ENCODE data around the gene WDR1. TPM values are rescaled to one million over a fixed set of nuclear protein-coding genes. Genes with fewer than 3 reads are reported as not detected.

WDR1 gene
- total RNA-seq, 4 donors from 2014 or later: 361 to 536 (median 485) TPM

GRCh38 chr4:10085828-10086505 lies 30.6 kb downstream of the WDR1 start:
- intact Hi-C loops (cut with DNase I): no loop called here
- no peaks in the 10 kb centered on the region for H3K27me3 ChIP-seq
- peak overlapping the region; percentile 32 to 67 (median 49) for H3K27ac ChIP-seq (replicated peaks in 1 of 4)
- H3K9me3 ChIP-seq: no peaks in the 10 kb centered on the region
- 77% methylated on average over 15 of the region's 23 CpGs for WGBS
- TF ChIP-seq EP300 (IDR thresholded peaks at IDR 0.05) (no peak), POLR2A (IDR thresholded peaks at IDR 0.05; ENCODE audit: low read depth) (no peak), CTCF (IDR thresholded peaks at IDR 0.05) (no peak), POLR2AphosphoS5 (IDR thresholded peaks at IDR 0.05) (no peak)
- H3K36me3 ChIP-seq: peaks cover 91 to 100% (median 100%) of the 10 kb centered on the region in 4 donors
- DNase-seq (ENCODE audit: extremely low spot score): no peak
- no peak overlapping the region for H3K4me3 ChIP-seq
- peaks cover 54 to 58% (median 55%) of the 10 kb centered on the region in 4 donors for H3K4me1 ChIP-seq

GRCh38 chr4:10085386-10085785 lies 31.2 kb downstream of the WDR1 start:
- WGBS: 46% methylated on average over 9 of the region's 11 CpGs
- H3K4me1 ChIP-seq: peaks cover 55 to 60% (median 55%) of the 10 kb centered on the region in 4 donors
- DNase-seq (ENCODE audit: extremely low spot score): no peak
- intact Hi-C loops (cut with DNase I): no loop called here
- no peak overlapping the region for H3K4me3 ChIP-seq
- H3K9me3 ChIP-seq: no peaks in the 10 kb centered on the region
- no peaks in the 10 kb centered on the region for H3K27me3 ChIP-seq
- peak overlapping the region; percentile 32 to 67 (median 49) for H3K27ac ChIP-seq (replicated peaks in 1 of 4)
- TF ChIP-seq POLR2A (IDR thresholded peaks at IDR 0.05; ENCODE audit: low read depth) (no peak), CTCF (IDR thresholded peaks at IDR 0.05) (no peak), POLR2AphosphoS5 (IDR thresholded peaks at IDR 0.05) (peak in 1 of 2 donors; percentile 7), EP300 (IDR thresholded peaks at IDR 0.05) (no peak)
- H3K36me3 ChIP-seq: peaks cover 91 to 100% (median 100%) of the 10 kb centered on the region in 4 donors

GRCh38 chr4:10084651-10085358 lies 31.8 kb downstream of the WDR1 start:
- intact Hi-C loops (cut with DNase I): no loop called here
- TF ChIP-seq POLR2AphosphoS5 (IDR thresholded peaks at IDR 0.05): peak in 1 of 2 donors; percentile 35
- TF ChIP-seq CTCF (IDR thresholded peaks at IDR 0.05): no peak
- Histone ChIP-seq H3K27ac (replicated peaks in 1 of 4) (peak overlapping the region; percentile 32 to 67 (median 49)), H3K9me3 (no peaks in the 10 kb centered on the region), H3K36me3 (peaks cover 91 to 100% (median 100%) of the 10 kb centered on the region in 4 donors), H3K4me1 (peaks cover 52 to 60% (median 54%) of the 10 kb centered on the region in 4 donors), H3K4me3 (no peak overlapping the region), H3K27me3 (no peaks in the 10 kb centered on the region)
- no peak for DNase-seq (ENCODE audit: extremely low spot score)
- WGBS: 82% methylated on average over 20 of the region's 21 CpGs

GRCh38 chr4:10083861-10084641 lies 32.5 kb downstream of the WDR1 start:
- H3K27me3 ChIP-seq: no peaks in the 10 kb centered on the region
- no peak overlapping the region for H3K4me3 ChIP-seq
- peaks cover 98 to 100% (median 100%) of the 10 kb centered on the region in 4 donors for H3K36me3 ChIP-seq
- H3K27ac ChIP-seq (replicated peaks in 1 of 4): peak overlapping the region; percentile 32 to 51 (median 41)
- no peaks in the 10 kb centered on the region for H3K9me3 ChIP-seq
- WGBS: 67% methylated on average over 17 of the region's 23 CpGs
- TF ChIP-seq CTCF (IDR thresholded peaks at IDR 0.05): no peak
- TF ChIP-seq EP300 (IDR thresholded peaks at IDR 0.05): no peak
- no peak for TF ChIP-seq POLR2AphosphoS5 (IDR thresholded peaks at IDR 0.05)
- no peak for TF ChIP-seq POLR2A (IDR thresholded peaks at IDR 0.05; ENCODE audit: low read depth)
- intact Hi-C loops (cut with DNase I): no loop called here
- DNase-seq (ENCODE audit: extremely low spot score): no peak
- peaks cover 48 to 60% (median 52%) of the 10 kb centered on the region in 4 donors for H3K4me1 ChIP-seq
